Measurements from ENCODE around the gene TPRG1L. TPM values are rescaled to one million over a fixed set of nuclear protein-coding genes. Genes with fewer than 3 reads are reported as not detected.

The TPRG1L gene
- total RNA-seq, 4 donors from 2014 or later = 27.9 to 44.7 (median 33.2) TPM

GRCh38 chr1:3668585-3669300, 43.9 kb downstream of the TPRG1L start:
- DNase-seq = no peak
- H3K27me3 ChIP-seq = peaks cover 0 to 76% (median 0%) of the 10 kb centered on the region in 4 donors
- WGBS, 2 donors = 11 to 40% methylated on average over 6 to 21 of the region's 30 CpGs
- H3K27ac ChIP-seq = no peak overlapping the region
- H3K4me3 ChIP-seq = no peak overlapping the region
- H3K9me3 ChIP-seq = no peaks in the 10 kb centered on the region
- no peaks in the 10 kb centered on the region for H3K36me3 ChIP-seq
- no peak for TF ChIP-seq CTCF (IDR thresholded peaks at IDR 0.05)
- no peak for TF ChIP-seq POLR2A (IDR thresholded peaks at IDR 0.05)
- intact Hi-C loops (cut with DNase I) = no loop called here
- peaks cover 8 to 29% (median 12%) of the 10 kb centered on the region in 3 donors for H3K4me1 ChIP-seq

GRCh38 chr1:3669421-3669821, 44.6 kb downstream of the TPRG1L start:
- Histone ChIP-seq H3K36me3 (no peaks in the 10 kb centered on the region), H3K4me1 (peaks cover 8 to 33% (median 12%) of the 10 kb centered on the region in 3 donors), H3K27me3 (peaks cover 0 to 75% (median 0%) of the 10 kb centered on the region in 4 donors), H3K9me3 (no peaks in the 10 kb centered on the region), H3K27ac (no peak overlapping the region), H3K4me3 (no peak overlapping the region)
- DNase-seq = no peak
- TF ChIP-seq POLR2A (IDR thresholded peaks at IDR 0.05) = no peak
- no peak for TF ChIP-seq CTCF (IDR thresholded peaks at IDR 0.05)
- intact Hi-C loops (cut with DNase I) = no loop called here
- 76 to 78% methylated on average over 4 to 8 of the region's 14 CpGs for WGBS, 2 donors

GRCh38 chr1:3669971-3670431, 45.2 kb downstream of the TPRG1L start:
- H3K4me3 ChIP-seq = no peak overlapping the region
- 76 to 88% methylated on average over 2 to 5 of the region's 9 CpGs for WGBS, 2 donors
- no peak for DNase-seq

GRCh38 chr1:3670823-3671265, 46.0 kb downstream of the TPRG1L start:
- no peak overlapping the region for H3K27ac ChIP-seq
- H3K4me3 ChIP-seq = no peak overlapping the region
- H3K27me3 ChIP-seq = peaks cover 0 to 77% (median 0%) of the 10 kb centered on the region in 4 donors
- no peaks in the 10 kb centered on the region for H3K36me3 ChIP-seq
- DNase-seq = no peak
- H3K9me3 ChIP-seq = no peaks in the 10 kb centered on the region
- intact Hi-C loops (cut with DNase I) = no loop called here
- WGBS, 2 donors = 61 to 74% methylated on average over 6 to 9 of the region's 15 CpGs
- peaks cover 8 to 29% (median 12%) of the 10 kb centered on the region in 3 donors for H3K4me1 ChIP-seq
- TF ChIP-seq POLR2A (IDR thresholded peaks at IDR 0.05) = no peak
- no peak for TF ChIP-seq CTCF (IDR thresholded peaks at IDR 0.05)

More at GRCh38 chr1:3669971-3670431, 45.2 kb downstream of the TPRG1L start:
- Histone ChIP-seq H3K4me1 (peaks cover 8 to 33% (median 12%) of the 10 kb centered on the region in 3 donors), H3K27me3 (peaks cover 0 to 77% (median 0%) of the 10 kb centered on the region in 4 donors), H3K27ac (no peak overlapping the region), H3K36me3 (no peaks in the 10 kb centered on the region), H3K9me3 (no peaks in the 10 kb centered on the region)
- intact Hi-C loops (cut with DNase I) = no loop called here
- TF ChIP-seq CTCF (IDR thresholded peaks at IDR 0.05) = no peak

- intact Hi-C loops (cut with DNase I) = no loop called here
- Histone ChIP-seq H3K4me1 (peaks cover 8 to 29% (median 12%) of the 10 kb centered on the region in 3 donors), H3K27me3 (peaks cover 0 to 73% (median 0%) of the 10 kb centered on the region in 4 donors), H3K27ac (no peak overlapping the region), H3K4me3 (no peak overlapping the region), H3K36me3 (no peaks in the 10 kb centered on the region), H3K9me3 (no peaks in the 10 kb centered on the region)
- no peak for DNase-seq
- 46 to 57% methylated on average over 12 to 13 of the region's 29 CpGs for WGBS, 2 donors
- no peak for TF ChIP-seq POLR2A (IDR thresholded peaks at IDR 0.05)
These were observed 46.8 kb downstream of the TPRG1L start for GRCh38 chr1:3671371-3672180.

Data from esophagus squamous epithelium (tissue), 5 donors.